GM12874 (cell line): ENCODE results near the gene TNS3.

Source experiments
- TF ChIP-seq, protein P1 (sequence below): IDR thresholded peaks from 2 replicates; pipeline ENCODE4 v1.5.1; 2011; ENCODE audit warnings: low read depth, mild to moderate bottlenecking, control low read depth, low read length, moderate library complexity; ENCODE audit not compliant: insufficient read depth

Gene TNS3

DNA sequence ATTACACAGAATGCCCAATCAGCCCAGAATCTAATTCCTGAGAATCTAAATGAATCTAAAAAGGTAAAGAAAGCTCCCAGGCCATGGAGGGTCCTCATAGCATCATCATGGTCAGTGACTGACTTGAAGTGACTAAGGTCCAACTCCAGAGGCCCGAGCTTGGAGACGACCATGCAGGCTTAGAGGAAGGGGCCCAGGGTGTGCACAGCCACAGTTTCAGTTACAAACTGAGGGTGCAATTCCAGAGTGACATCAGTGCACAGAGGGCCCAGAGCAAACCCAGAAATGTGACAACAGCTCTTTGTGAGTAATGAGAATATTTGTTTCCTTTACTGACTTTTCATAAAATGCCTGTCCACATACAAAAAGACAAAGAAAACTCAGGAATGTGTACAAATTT lies 170.0 kb downstream of the TNS3 start:
- TF ChIP-seq, protein P1, sequence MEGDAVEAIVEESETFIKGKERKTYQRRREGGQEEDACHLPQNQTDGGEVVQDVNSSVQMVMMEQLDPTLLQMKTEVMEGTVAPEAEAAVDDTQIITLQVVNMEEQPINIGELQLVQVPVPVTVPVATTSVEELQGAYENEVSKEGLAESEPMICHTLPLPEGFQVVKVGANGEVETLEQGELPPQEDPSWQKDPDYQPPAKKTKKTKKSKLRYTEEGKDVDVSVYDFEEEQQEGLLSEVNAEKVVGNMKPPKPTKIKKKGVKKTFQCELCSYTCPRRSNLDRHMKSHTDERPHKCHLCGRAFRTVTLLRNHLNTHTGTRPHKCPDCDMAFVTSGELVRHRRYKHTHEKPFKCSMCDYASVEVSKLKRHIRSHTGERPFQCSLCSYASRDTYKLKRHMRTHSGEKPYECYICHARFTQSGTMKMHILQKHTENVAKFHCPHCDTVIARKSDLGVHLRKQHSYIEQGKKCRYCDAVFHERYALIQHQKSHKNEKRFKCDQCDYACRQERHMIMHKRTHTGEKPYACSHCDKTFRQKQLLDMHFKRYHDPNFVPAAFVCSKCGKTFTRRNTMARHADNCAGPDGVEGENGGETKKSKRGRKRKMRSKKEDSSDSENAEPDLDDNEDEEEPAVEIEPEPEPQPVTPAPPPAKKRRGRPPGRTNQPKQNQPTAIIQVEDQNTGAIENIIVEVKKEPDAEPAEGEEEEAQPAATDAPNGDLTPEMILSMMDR: no peak

DNA sequence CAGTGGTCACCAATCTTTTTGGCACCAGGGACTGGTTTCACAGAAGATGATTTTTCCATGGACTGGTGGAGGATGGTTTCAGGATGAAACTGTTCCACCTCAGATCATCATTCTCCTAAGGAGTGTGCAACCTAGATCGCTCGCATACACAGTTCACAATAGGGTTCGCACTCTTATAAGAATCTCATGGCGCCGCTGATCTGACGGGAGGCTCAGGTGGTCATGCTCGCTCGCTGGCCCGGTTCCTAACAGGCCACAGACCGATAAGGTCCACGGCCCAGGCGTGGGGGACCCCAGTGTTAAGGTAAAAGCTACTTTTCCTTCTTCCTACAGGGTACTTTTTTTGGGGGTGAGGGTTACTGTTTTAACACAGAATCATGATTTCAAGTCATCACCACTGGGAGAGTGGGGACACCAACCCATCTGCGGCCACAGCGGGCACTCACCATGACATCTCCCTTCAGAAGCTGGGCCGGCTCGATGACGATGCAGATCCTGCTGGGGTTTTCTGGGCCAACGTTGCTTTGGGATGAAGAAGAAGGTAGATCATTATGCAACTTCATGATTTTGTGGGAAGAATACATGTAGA lies 170.5 kb downstream of the TNS3 start:
- TF ChIP-seq, protein P1: no peak

DNA sequence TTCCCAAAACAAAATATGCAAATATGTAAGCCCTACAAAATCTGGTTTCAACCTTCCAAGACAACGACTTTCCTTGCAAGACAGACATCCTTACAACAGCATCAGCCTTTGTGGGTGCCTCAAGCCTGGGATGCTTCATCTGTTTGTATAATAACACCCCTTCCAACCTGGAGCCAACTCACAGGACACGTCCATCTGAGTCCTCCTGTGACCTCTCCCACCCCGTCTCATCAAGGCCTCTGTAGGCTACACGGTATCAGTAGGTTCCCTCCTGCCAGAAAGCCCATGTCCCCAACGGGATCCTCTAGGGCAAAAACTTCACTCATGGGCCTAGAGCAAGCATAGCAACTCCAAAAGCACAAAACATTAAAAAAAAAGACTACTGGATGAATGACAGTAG lies 173.2 kb downstream of the TNS3 start:
- TF ChIP-seq, protein P1: no peak

DNA sequence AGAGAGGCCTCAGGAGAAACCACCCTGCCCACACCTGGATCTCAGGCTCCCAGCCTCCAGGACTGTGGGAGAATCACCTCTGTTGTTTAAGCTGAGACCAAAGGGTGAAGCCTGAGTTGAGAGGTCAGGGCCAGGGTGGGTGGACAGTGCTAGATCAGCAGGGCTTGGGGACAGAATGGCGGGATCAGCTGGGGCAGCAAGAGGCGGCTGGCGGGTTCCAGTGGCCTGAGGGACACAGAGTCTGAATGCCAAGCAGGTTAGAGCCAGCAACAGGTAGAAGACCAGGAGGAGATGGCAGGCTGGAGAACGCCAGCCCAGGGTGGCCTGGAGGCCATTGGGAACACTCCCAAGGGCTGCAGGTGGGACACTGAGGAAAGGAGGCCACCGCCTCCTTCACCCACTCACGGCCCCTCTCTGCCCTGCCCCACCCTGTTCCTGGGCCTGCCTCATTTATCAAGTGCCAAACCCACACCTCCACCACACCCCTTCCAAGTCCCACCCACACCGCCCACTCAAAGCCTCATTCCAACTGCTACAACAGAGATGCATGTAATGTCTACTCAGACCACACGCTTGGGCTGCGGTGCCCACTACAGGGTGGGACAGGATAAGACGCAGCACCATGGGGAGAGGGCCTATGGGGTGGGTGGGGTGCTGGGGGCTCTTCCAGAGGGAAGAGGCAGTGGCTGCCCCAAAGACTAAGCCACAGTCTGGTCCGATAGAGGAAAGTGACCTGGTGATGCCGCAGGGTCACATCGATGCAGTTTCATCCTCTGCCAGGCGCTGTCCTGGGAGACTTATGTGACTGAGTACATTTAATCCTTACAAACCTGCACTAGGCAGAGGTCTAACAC lies 173.9 kb downstream of the TNS3 start:
- TF ChIP-seq, protein P1: no peak

DNA sequence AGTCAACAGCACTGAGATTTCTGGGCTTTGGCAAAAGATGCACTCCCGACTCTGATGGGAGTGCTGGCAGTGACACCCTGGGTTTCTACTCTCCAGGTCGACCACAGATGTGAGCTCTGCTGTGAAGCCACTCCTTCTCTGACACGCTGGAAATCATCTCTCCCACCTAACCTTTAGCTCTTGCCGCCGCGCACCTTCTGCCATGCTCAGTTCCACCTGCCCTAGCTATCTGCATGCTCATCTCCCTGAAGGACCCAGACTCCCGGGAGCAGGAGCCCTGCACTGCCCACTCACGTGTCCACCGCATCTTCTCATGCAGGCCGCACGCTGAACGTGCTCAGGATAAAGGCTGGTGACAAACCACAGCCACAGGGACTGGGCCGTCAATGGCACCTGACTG lies 174.8 kb downstream of the TNS3 start:
- TF ChIP-seq, protein P1: no peak

DNA sequence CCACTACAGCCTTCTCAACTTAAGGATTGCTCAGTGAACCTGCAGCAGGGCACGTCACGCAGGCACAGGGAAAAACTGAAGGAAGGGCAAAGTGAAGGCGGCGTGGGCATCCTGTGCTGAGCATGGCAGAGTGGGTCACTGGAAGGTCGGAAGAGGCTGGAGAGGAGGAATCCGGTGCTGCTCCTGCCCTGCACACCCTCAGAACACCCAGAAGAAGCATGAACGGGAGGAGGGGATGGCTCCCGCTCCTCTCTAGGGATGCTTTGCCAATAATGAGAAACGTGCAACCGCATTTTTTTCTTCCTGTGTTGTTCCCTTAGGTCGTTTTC lies 175.1 kb downstream of the TNS3 start:
- TF ChIP-seq, protein P1: no peak

DNA sequence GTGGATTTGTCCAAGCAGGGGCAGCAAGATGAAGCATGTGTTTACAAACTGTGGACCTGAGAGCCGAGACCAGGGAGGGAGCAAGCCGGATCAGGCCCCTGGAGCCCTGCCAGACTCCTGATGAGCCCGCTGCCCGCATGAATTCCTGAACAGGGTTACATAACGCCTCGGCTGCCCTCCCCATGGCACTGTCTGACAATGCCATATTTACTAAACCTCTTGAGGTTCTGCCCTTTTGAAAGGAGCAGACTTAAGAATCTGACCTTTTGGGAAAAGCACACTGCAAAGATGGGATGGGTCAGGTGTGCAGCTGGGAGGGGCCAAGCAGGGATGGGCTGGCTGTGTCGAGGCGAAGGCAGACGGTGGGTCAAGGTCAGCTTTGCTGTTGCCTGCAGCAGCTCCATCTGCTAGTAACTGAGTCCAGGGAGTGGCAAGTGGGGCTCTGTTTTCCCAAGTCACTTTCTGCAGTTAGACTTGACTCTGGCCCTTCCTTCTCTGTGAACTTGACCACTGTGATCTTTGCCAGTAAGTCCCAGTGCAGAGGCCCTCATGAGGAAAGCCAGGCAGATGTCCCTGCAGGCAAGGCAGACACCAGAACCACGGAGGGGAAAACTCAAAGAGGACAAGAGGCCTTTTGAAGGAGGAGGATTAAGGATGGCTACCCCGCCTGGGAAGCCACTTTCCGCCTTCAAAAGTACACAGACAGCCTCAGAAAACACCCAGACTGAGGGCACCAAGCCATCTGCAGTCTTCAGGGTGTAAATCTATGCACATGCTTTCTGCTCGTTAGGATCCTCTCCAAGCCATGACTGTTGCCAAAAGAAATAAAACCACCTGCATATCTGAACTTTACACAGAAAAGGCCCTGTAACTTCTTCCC lies 175.8 kb downstream of the TNS3 start:
- TF ChIP-seq, protein P1: no peak
